Gastroesophageal sphincter (tissue), 3 donors: ENCODE measurements around the gene RENBP.
"Not testable (repeated sequence)": the region's sequence is repeated elsewhere in the genome, so short reads cannot be mapped to it uniquely, and the experiment has no call there.

Experiments
- CTCF ChIP-seq, 4 experiments: fragments of 200-600 bp in 2 of 4; fragments of 450-650 bp in 2 of 4; sonication (generic) in 1 of 4; IDR thresholded peaks; one replicate each; pipeline ENCODE4 v1.5.1; 2017 to 2019; ENCODE audit warnings: antibody characterized with exemption in 4 of 4, mild to moderate bottlenecking in 2 of 4, moderate library complexity in 2 of 4
- POLR2A ChIP-seq, 2 donors: fragments of 450-650 bp; IDR thresholded peaks; one replicate each; pipeline ENCODE4 v1.6.1; 2017; ENCODE audit warnings: antibody characterized with exemption in 2 of 2, mild to moderate bottlenecking in 2 of 2, moderate library complexity in 1 of 2

GRCh38 chrX:153980394-153980793 lies 36.0 kb upstream of the RENBP start:
- TF ChIP-seq CTCF, POLR2A (IDR thresholded peaks at IDR 0.05): not testable (repeated sequence)
